ENCODE results near the gene OSCP1.

Gene OSCP1

GRCh38 chr1:36383240-36383639 is 67.0 kb downstream of the OSCP1 start:
- no peak for DNase-seq (ENCODE audit: low read depth in 2 of 2)

- no peak for DNase-seq (ENCODE audit: low read depth in 2 of 2)
Observed at GRCh38 chr1:36382669-36383068, 67.6 kb downstream of the OSCP1 start.

- DNase-seq (ENCODE audit: low read depth in 2 of 2) = no peak
Observed at GRCh38 chr1:36382231-36382630, 68.0 kb downstream of the OSCP1 start.

GRCh38 chr1:36381405-36381804 is 68.8 kb downstream of the OSCP1 start:
- no peak for DNase-seq (ENCODE audit: low read depth in 2 of 2)

GRCh38 chr1:36380782-36381181 is 69.5 kb downstream of the OSCP1 start:
- DNase-seq (ENCODE audit: low read depth in 2 of 2) = no peak

- DNase-seq (ENCODE audit: low read depth in 2 of 2) = no peak
Observed at GRCh38 chr1:36380143-36380619, 70.1 kb downstream of the OSCP1 start.

- DNase-seq (ENCODE audit: low read depth in 2 of 2) = no peak
Observed at GRCh38 chr1:36377791-36378492, 72.3 kb downstream of the OSCP1 start.

GRCh38 chr1:36372617-36373016 is 77.6 kb downstream of the OSCP1 start:
- no peak for DNase-seq (ENCODE audit: low read depth in 2 of 2)

- peak; percentile 71 to 75 for DNase-seq (ENCODE audit: low read depth in 2 of 2)
Observed at GRCh38 chr1:36369061-36369861, 81.0 kb downstream of the OSCP1 start.
